GM18508 (cell line): ENCODE measurements around the gene AXIN1.

ENCODE experiments used
- ATAC-seq: cut with Tn5 transposase; IDR thresholded peaks from one replicate; pipeline ENCODE4 v1.9.1; 2021; ENCODE audit warnings: moderate number of reproducible peaks; ENCODE audit not compliant: insufficient read depth, unreplicated experiment

AXIN1 gene

GRCh38 chr16:309476-309875 is 43.0 kb downstream of the AXIN1 start:
- ATAC-seq, result no peak

- no peak for ATAC-seq
These were observed 44.7 kb downstream of the AXIN1 start for GRCh38 chr16:307691-308312.

DNA sequence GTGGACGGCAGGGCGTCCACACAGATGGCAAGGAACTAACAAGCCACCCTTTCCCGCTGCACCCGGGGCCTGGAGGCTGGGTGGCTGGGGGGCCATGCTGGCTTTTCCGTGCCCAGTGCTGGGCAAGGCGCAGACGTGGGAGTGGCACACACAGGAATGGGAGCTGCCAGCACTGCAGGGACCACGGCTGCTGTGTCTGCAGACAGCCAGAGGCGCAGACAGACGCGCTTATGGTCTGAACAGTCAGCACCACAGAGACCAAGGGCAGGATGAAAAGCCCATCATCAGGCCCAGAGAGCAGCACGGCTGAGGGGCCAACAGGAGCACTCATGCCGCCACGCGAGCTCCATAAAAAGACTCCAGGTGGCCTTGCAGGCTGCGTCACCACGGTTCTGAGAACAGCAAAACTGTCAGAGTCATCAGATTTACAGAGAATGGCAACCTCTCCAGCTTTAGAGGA is 45.6 kb downstream of the AXIN1 start:
- no peak for ATAC-seq

DNA sequence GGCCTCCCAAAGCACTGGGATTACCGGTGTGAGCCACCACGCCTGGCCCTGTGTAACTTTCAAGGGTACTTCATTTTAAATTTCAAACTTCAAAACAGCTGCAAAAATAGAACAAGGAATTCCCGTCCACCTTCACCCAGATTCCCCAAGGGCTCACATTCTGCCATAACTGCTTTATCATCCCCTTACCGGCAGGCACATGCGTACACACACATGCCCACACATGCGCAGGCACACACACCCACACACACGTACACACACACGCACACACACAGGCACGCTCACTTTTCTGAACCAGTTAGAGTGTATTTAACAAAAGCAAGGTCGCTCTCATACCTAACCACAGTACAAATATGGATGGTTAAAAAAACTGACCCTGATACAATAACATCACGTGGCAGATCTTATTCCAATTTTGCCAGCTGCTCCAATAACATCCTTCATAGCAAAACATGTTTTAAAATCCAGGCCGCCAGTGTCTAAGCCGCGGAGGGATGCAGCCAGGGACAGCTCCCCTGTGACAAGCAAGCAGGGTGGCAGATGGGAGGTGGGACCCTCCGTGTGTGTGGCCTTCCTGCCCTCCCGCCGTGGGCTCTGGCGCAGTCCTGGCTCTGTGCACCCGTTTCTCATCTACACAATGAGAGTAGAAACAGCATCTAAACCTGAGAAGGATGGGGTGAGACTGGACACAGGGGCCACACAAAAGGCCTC is 46.5 kb downstream of the AXIN1 start:
- ATAC-seq, result no peak

- ATAC-seq, result no peak
These were observed 48.6 kb downstream of the AXIN1 start for GRCh38 chr16:303760-304505.

DNA sequence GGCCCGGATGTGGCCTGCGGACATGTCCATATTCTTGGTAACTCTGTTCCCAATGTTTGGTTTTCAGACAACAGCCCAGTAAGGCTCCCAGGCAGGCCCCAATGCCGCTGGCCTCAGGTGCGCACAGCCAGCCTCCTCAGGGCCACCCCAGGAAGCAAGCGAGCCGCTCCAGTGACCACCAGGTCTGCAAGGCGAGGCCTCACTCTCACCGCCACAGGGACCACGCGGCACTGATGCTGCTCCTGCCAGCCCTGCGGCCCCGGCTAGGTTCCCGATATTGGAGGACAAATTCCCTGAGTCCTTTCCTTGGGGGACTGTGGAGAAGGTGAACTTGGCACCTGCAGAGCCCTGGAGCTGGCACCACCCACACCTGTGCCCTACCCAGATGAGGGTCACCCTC is 50.6 kb downstream of the AXIN1 start:
- no peak for ATAC-seq

GRCh38 chr16:301235-301634 is 51.3 kb downstream of the AXIN1 start:
- no peak for ATAC-seq

DNA sequence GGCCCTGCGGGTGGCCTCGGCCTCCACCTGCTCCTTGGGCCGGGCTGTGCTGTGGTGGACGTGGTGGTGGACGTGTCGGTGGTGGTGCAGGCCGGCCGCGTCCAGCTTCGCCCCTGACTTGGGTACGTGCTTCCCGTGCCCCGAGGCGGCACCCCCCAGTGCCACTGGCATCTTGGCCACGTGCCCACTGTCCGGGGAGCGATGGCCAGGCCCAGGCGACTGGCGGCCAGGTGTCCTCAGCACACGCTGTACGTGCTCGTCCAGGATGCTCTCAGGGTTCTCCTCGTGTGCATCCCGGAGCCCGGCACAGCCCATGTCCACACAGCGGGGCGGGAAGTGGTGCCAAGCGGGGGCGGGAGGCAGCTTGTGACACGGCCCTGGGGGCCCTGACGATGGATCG is 54.7 kb downstream of the AXIN1 start:
- ATAC-seq, result no peak

- ATAC-seq, result no peak
These were observed 55.6 kb downstream of the AXIN1 start for GRCh38 chr16:296806-297510.

DNA sequence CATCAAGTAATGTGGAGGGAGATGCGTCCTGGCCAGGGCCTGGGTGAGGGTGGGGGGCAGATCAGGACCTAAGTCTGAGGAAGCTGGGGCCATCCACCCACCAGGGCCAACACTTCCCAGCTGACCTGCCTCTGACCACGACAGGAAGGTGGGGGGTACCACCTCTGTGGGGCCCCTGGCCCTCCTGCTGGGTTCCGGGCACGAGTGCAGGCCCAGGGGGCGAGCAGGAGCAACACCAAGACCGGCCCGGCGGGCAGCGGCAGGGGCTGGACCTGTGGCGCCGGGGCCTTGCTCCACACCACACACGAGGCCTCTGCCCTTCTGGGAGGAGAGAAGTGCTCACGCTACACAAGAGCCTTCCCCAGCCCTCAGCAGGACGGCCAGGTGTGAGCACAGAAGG is 56.2 kb downstream of the AXIN1 start:
- ATAC-seq, result no peak

- no peak for ATAC-seq
These were observed 59.3 kb downstream of the AXIN1 start for GRCh38 chr16:293043-293775.

GRCh38 chr16:291539-291938 is 61.0 kb downstream of the AXIN1 start:
- ATAC-seq, result no peak

- ATAC-seq, result no peak
These were observed 61.7 kb downstream of the AXIN1 start for GRCh38 chr16:290681-291405.

- ATAC-seq, result no peak
These were observed 62.4 kb downstream of the AXIN1 start for GRCh38 chr16:290015-290680.

DNA sequence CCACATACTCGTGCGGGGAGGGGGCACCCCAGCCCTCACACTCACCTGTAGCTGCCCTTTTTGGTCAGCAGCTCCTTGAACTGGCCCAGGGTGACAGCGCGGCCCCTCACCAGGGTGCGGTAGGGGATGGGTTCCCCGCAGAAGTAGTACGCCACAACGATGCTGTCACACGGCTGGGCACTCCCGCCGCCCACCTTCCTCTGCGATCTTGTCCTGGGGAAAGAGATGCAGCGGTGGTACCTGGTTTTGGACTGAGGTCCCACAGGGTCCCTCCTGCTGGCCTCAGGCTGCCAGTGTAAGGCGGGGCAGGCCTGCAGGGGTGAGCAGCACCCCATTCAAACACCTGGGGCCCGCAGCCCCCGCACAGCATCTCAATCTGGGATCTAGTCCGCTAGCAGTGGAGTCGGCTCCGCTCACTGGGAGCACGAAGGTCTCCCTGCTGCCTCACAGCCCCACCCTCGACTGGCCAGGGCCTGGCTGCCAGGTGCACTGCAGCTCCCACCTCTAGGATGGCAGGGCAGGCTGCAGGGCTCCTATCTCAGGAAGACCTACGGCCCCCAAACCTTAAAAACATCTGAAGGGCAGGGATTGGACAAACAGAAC is 63.0 kb downstream of the AXIN1 start:
- ATAC-seq, result no peak

GRCh38 chr16:287981-288920 is 64.3 kb downstream of the AXIN1 start:
- ATAC-seq, result no peak

- no peak for ATAC-seq
These were observed 65.2 kb downstream of the AXIN1 start for GRCh38 chr16:287298-287811.
